CMK (cell line): ENCODE measurements around the gene CXCL8.

Experiments used
- DNase-seq: peaks from one replicate; pipeline ENCODE4 v3.0.0-alpha.2; 2010; ENCODE audit warnings: low read depth

CXCL8 gene

GRCh38 chr4:73718375-73719373 is 21.7 kb upstream of the CXCL8 start:
- no peak for DNase-seq

- no peak for DNase-seq
Observed at GRCh38 chr4:73721435-73721834, 18.9 kb upstream of the CXCL8 start.

GRCh38 chr4:73721909-73722308 is 18.5 kb upstream of the CXCL8 start:
- DNase-seq, result no peak

GRCh38 chr4:73723023-73723422 is 17.3 kb upstream of the CXCL8 start:
- DNase-seq, result no peak

GRCh38 chr4:73723928-73724327 is 16.4 kb upstream of the CXCL8 start:
- DNase-seq, result no peak

GRCh38 chr4:73725510-73725909 is 14.9 kb upstream of the CXCL8 start:
- no peak for DNase-seq

- DNase-seq, result no peak
Observed at GRCh38 chr4:73725985-73726384, 14.4 kb upstream of the CXCL8 start.

- no peak for DNase-seq
Observed at GRCh38 chr4:73727685-73728084, 12.7 kb upstream of the CXCL8 start.

GRCh38 chr4:73728091-73728741 is 12.2 kb upstream of the CXCL8 start:
- DNase-seq, result no peak

GRCh38 chr4:73729534-73730165 is 10.7 kb upstream of the CXCL8 start:
- DNase-seq, result no peak

GRCh38 chr4:73730292-73730691 is 10.1 kb upstream of the CXCL8 start:
- no peak for DNase-seq

- DNase-seq, result no peak
Observed at GRCh38 chr4:73730867-73731266, 9.5 kb upstream of the CXCL8 start.

- no peak for DNase-seq
Observed at GRCh38 chr4:73731968-73732610, 8.3 kb upstream of the CXCL8 start.

GRCh38 chr4:73732759-73733431 is 7.5 kb upstream of the CXCL8 start:
- DNase-seq, result no peak

GRCh38 chr4:73734530-73735001 is 5.8 kb upstream of the CXCL8 start:
- DNase-seq, result no peak

- no peak for DNase-seq
Observed at GRCh38 chr4:73735231-73735630, 5.1 kb upstream of the CXCL8 start.

GRCh38 chr4:73741031-73741749 is 821 bp downstream of the CXCL8 start:
- no peak for DNase-seq

GRCh38 chr4:73741750-73742489 is 1.6 kb downstream of the CXCL8 start:
- no peak for DNase-seq

GRCh38 chr4:73742490-73743160 is 2.3 kb downstream of the CXCL8 start:
- no peak for DNase-seq

GRCh38 chr4:73743281-73743680 is 2.9 kb downstream of the CXCL8 start:
- DNase-seq, result no peak
